ENCODE data around the gene DAZAP2. TPM values are rescaled to one million over a fixed set of nuclear protein-coding genes. Genes with fewer than 3 reads are reported as not detected.

The DAZAP2 gene
- total RNA-seq, 1 experiment from 2014 or later: 57.4 TPM

DNA sequence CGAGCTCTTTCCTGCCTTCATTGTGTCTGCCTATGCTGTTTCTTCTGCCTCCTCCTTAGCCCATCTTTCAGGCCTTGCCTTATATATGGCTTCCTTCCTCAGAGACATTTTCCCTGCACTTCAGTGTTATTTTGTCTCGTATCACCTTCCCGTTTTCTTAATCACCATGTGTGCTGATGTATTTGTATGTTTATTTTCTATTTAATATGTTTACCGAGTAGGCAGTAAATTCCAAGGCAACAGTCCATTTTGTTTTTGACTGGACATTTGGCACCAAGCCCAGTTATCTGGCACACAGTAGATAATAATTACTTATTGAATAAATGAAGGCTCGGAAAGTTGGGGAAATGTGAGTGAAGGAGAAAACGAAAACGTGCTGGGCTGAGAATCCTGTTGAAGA is 16.2 kb upstream of the DAZAP2 start:
- H2AFZ ChIP-seq (ENCODE audit: low read length): 0 out of 2 replicates have a peak overlapping the region, but pooled peaks have one; percentile 18
- no peak overlapping the region for H3K4me3 ChIP-seq (ENCODE audit: low read length)
- no peaks in the 10 kb centered on the region for H3K36me3 ChIP-seq (ENCODE audit: low read depth, low read length)
- H3K4me2 ChIP-seq (ENCODE audit: low read length): peak overlapping the region; percentile 54; the same call in 1 of the 2 replicates
- no peak overlapping the region for H3K9ac ChIP-seq (ENCODE audit: low read length)
- no peak overlapping the region for H3K27ac ChIP-seq (ENCODE audit: low read length)
- H3K9me3 ChIP-seq (ENCODE audit: low read length): no peaks in the 10 kb centered on the region
- ChIA-PET CTCF (no interaction called here), POLR2A (ENCODE audit: unreplicated experiment) (no interaction called here)
- H3K9me2 ChIP-seq (replicated peaks; ENCODE audit: low read length): no peaks in the 10 kb centered on the region
- intact Hi-C loops (cut with micrococcal nuclease): no loop called here
- H3F3A ChIP-seq (ENCODE audit: low read length, unreplicated experiment): no peaks in the 10 kb centered on the region
- H3K27me3 ChIP-seq (ENCODE audit: low read length): no peaks in the 10 kb centered on the region
- no peak for TF ChIP-seq EZH2 (IDR thresholded peaks at IDR 0.05; ENCODE audit: low read length, unreplicated experiment)
- H3K4me1 ChIP-seq (ENCODE audit: insufficient read depth, low read length): no peaks in the 10 kb centered on the region
- H4K20me1 ChIP-seq (ENCODE audit: low read length): no peaks in the 10 kb centered on the region
- peak; percentile 46 for DNase-seq
- ATAC-seq: peak; percentile 58
- no peaks in the 10 kb centered on the region for H3K79me2 ChIP-seq (ENCODE audit: low read length)
- BruUV-seq (replicated peaks): no TSS peak

DNA sequence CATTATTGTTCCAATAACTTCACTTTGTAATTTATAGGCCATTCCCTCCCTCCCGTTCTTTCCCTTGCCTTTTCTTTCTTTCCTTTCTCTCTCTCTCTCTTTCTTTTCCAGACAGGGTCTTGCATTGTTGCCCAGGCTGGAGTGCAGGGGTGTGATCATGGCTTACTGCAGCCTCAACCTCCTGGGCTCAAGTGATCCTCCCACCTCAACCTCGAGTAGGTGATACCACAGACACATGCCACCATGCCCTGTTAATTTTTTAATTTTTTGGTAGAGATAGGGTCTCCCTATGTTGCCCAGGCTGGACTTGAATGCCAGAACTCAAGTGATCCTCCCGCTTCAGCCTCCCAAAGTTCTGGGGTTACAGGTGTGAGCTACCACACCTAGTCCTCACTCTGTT is 14.0 kb upstream of the DAZAP2 start:
- Histone ChIP-seq H3K9me3 (ENCODE audit: low read length) (no peaks in the 10 kb centered on the region), H3K4me3 (ENCODE audit: low read length) (no peak overlapping the region), H3K79me2 (ENCODE audit: low read length) (no peaks in the 10 kb centered on the region), H2AFZ (ENCODE audit: low read length) (no peak overlapping the region), H3K36me3 (ENCODE audit: low read depth, low read length) (no peaks in the 10 kb centered on the region), H3K9me2 (replicated peaks; ENCODE audit: low read length) (no peaks in the 10 kb centered on the region), H3K9ac (ENCODE audit: low read length) (no peak overlapping the region), H3F3A (ENCODE audit: low read length, unreplicated experiment) (no peaks in the 10 kb centered on the region), H3K27ac (ENCODE audit: low read length) (no peak overlapping the region), H3K27me3 (ENCODE audit: low read length) (no peaks in the 10 kb centered on the region), H3K4me1 (ENCODE audit: insufficient read depth, low read length) (no peaks in the 10 kb centered on the region), H4K20me1 (ENCODE audit: low read length) (no peaks in the 10 kb centered on the region), H3K4me2 (ENCODE audit: low read length) (no peak overlapping the region)
- intact Hi-C loops (cut with micrococcal nuclease): no loop called here
- ATAC-seq: no peak
- POLR2A ChIA-PET (ENCODE audit: unreplicated experiment): no interaction called here
- no TSS peak for BruUV-seq (replicated peaks)
- no peak for DNase-seq
- TF ChIP-seq, protein P1, sequence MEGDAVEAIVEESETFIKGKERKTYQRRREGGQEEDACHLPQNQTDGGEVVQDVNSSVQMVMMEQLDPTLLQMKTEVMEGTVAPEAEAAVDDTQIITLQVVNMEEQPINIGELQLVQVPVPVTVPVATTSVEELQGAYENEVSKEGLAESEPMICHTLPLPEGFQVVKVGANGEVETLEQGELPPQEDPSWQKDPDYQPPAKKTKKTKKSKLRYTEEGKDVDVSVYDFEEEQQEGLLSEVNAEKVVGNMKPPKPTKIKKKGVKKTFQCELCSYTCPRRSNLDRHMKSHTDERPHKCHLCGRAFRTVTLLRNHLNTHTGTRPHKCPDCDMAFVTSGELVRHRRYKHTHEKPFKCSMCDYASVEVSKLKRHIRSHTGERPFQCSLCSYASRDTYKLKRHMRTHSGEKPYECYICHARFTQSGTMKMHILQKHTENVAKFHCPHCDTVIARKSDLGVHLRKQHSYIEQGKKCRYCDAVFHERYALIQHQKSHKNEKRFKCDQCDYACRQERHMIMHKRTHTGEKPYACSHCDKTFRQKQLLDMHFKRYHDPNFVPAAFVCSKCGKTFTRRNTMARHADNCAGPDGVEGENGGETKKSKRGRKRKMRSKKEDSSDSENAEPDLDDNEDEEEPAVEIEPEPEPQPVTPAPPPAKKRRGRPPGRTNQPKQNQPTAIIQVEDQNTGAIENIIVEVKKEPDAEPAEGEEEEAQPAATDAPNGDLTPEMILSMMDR (conservative IDR thresholded peaks at IDR 0.05; ENCODE audit: low read depth, low read length): no peak
- TF ChIP-seq EZH2phosphoT487 (IDR thresholded peaks at IDR 0.05; ENCODE audit: borderline replicate concordance, low read length): no peak
- no peak for TF ChIP-seq EZH2 (IDR thresholded peaks at IDR 0.05; ENCODE audit: low read length, unreplicated experiment)
- CTCF ChIA-PET: no interaction called here

DNA sequence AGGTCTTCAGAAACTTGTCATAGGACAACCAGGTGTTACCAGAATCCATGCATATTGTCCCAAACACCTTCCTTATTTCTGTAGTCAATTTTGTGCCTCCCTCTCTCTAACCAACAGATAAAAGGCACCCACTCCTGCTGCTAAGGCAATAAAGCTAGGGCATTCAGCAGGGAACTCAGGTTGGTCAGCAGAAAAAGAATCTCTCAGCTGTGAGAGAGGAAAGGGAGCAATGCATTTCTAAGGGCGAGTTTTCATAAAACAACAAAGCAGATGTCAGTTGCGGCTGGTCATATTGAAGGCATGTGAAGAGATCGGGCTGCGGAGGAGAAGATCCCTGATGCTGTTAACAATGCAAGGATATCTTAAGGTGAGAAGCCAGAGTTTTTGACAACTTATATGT is 13.4 kb upstream of the DAZAP2 start:
- no peak for ATAC-seq
- no peaks in the 10 kb centered on the region for H3F3A ChIP-seq (ENCODE audit: low read length, unreplicated experiment)
- no peak overlapping the region for H3K9ac ChIP-seq (ENCODE audit: low read length)
- H3K4me1 ChIP-seq (ENCODE audit: insufficient read depth, low read length): no peaks in the 10 kb centered on the region
- H3K27ac ChIP-seq (ENCODE audit: low read length): no peak overlapping the region
- H3K36me3 ChIP-seq (ENCODE audit: low read depth, low read length): no peaks in the 10 kb centered on the region
- no peak overlapping the region for H2AFZ ChIP-seq (ENCODE audit: low read length)
- BruUV-seq (replicated peaks): no TSS peak
- intact Hi-C loops (cut with micrococcal nuclease): no loop called here
- H3K79me2 ChIP-seq (ENCODE audit: low read length): no peaks in the 10 kb centered on the region
- H3K4me2 ChIP-seq (ENCODE audit: low read length): no peak overlapping the region
- TF ChIP-seq EZH2 (IDR thresholded peaks at IDR 0.05; ENCODE audit: low read length, unreplicated experiment) (no peak), EZH2phosphoT487 (IDR thresholded peaks at IDR 0.05; ENCODE audit: borderline replicate concordance, low read length) (no peak)
- TF ChIP-seq, protein P1 (conservative IDR thresholded peaks at IDR 0.05; ENCODE audit: low read depth, low read length): no peak
- CTCF ChIA-PET: no interaction called here
- POLR2A ChIA-PET (ENCODE audit: unreplicated experiment): no interaction called here
- no peak for DNase-seq
- no peaks in the 10 kb centered on the region for H3K9me2 ChIP-seq (replicated peaks; ENCODE audit: low read length)
- no peak overlapping the region for H3K4me3 ChIP-seq (ENCODE audit: low read length)
- no peaks in the 10 kb centered on the region for H4K20me1 ChIP-seq (ENCODE audit: low read length)
- H3K27me3 ChIP-seq (ENCODE audit: low read length): no peaks in the 10 kb centered on the region
- no peaks in the 10 kb centered on the region for H3K9me3 ChIP-seq (ENCODE audit: low read length)

Data from PC-3 (cell line).